Prostate gland (tissue), 2 donors: ENCODE results near the gene SPEF1. TPM values are rescaled to one million over a fixed set of nuclear protein-coding genes. Genes with fewer than 3 reads are reported as not detected.

Experiments
- DNase-seq: peaks from one replicate; pipeline ENCODE4 v3.0.0-alpha.2; 2019; ENCODE audit warnings: low spot score
- H3K27ac ChIP-seq, 2 donors: fragments of 200-600 bp; sonication (generic); 2 replicates each; pipeline ENCODE4 v1.5.1; 2017 to 2019
- H3K27me3 ChIP-seq: fragments of 200-600 bp; sonication (generic); replicated peaks from 2 replicates; pipeline ENCODE4 v1.5.1; 2019; ENCODE audit not compliant: insufficient read depth
- H3K36me3 ChIP-seq, 2 donors: fragments of 200-600 bp; sonication (generic); 1 replicate in 1 of 2; 2 replicates in 1 of 2; pipeline versions ENCODE4 v1.5.1 to v1.8.1; 2017 to 2019
- H3K4me1 ChIP-seq: fragments of 200-600 bp; sonication (generic); replicated peaks from 2 replicates; pipeline ENCODE4 v1.5.1; 2019
- H3K4me3 ChIP-seq, 2 donors: fragments of 200-600 bp; sonication (generic); 2 replicates each; pipeline ENCODE4 v1.5.1; 2017 to 2019
- H3K9me3 ChIP-seq: fragments of 200-600 bp; sonication (generic); 2 replicates; pipeline ENCODE4 v1.5.1; 2017
- POLR2A ChIP-seq: fragments of 450-650 bp; IDR thresholded peaks from one replicate; pipeline ENCODE4 v1.6.1; 2016; ENCODE audit warnings: antibody characterized with exemption, mild to moderate bottlenecking
- POLR2AphosphoS5 ChIP-seq: sonication (generic); formaldehyde crosslinking; IDR thresholded peaks from one replicate; pipeline ENCODE4 v1.6.1; 2017; ENCODE audit warnings: antibody characterized with exemption
- WGBS: methylation state at CpG from one replicate; pipeline ENCODE4 v1.1.5; 2018; 5-methylcytosine and 5-hydroxymethylcytosine counted together
- intact Hi-C: fragments of 100-400 bp; cut with DNase I; formaldehyde crosslinking; loops from one replicate; pipeline ENCODE4 v1.14.2; 2022
- total RNA-seq, 2 donors: library from RNA; depleted of rRNA; stranded (reverse); fragments of >200 nt; gene quantifications; one replicate each; pipeline ENCODE4 v1.1.0, GENCODE V29; 2016
- TF ChIP-seq, protein P1 (sequence below), 4 experiments: fragments of 200-600 bp in 2 of 4; fragments of 450-650 bp in 2 of 4; sonication (generic) in 2 of 4; IDR thresholded peaks; 1 replicate in 3 of 4; 2 replicates in 1 of 4; pipeline ENCODE4 v1.5.1; 2016 to 2019; ENCODE audit warnings: antibody characterized with exemption in 4 of 4, mild to moderate bottlenecking in 2 of 4, moderate library complexity in 2 of 4

SPEF1 gene
- total RNA-seq, 2 donors from 2014 or later: 1.6 TPM; not detected in 1

DNA sequence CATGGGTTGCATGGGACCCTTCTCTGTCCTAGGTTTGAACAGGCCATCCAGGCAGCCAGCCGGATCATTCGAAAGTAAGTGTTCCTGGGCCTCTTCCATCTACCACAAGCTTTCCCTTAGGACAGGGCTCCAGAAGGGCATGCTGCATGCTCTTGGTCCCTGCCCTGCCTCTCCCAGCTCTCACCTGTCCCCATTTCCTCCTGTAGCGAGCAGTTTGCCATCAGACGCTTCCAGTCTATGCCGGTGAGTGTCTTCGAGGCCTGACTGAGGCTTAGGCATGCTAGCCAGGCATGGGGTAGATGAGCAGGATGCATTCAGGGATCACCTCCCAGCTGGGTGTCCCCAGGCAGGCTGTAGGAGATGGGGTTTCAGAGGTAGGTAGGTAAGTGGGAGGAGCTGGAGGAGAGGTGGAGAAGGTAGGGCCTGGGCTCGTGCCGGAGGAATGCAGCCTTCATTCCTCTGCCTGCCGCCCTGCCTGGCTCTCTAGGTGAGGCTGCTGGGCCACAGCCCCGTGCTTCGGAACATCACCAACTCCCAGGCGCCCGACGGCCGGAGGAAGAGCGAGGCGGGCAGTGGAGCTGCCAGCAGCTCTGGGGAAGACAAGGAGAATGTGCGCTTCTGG, 19.1 kb upstream of the SPEF1 start:
- 83% methylated on average over 18 of the region's 18 CpGs for WGBS
- Histone ChIP-seq H3K36me3 (no peaks in the 10 kb centered on the region), H3K4me1 (no peaks in the 10 kb centered on the region), H3K4me3 (no peak overlapping the region), H3K9me3 (no peaks in the 10 kb centered on the region), H3K27me3 (no peaks in the 10 kb centered on the region), H3K27ac (no peak overlapping the region)
- TF ChIP-seq POLR2AphosphoS5 (no peak), POLR2A (no peak)
- TF ChIP-seq, protein P1, sequence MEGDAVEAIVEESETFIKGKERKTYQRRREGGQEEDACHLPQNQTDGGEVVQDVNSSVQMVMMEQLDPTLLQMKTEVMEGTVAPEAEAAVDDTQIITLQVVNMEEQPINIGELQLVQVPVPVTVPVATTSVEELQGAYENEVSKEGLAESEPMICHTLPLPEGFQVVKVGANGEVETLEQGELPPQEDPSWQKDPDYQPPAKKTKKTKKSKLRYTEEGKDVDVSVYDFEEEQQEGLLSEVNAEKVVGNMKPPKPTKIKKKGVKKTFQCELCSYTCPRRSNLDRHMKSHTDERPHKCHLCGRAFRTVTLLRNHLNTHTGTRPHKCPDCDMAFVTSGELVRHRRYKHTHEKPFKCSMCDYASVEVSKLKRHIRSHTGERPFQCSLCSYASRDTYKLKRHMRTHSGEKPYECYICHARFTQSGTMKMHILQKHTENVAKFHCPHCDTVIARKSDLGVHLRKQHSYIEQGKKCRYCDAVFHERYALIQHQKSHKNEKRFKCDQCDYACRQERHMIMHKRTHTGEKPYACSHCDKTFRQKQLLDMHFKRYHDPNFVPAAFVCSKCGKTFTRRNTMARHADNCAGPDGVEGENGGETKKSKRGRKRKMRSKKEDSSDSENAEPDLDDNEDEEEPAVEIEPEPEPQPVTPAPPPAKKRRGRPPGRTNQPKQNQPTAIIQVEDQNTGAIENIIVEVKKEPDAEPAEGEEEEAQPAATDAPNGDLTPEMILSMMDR (IDR thresholded peaks at IDR 0.05): no peak
- DNase-seq: no peak
- intact Hi-C loops: no loop called here

DNA sequence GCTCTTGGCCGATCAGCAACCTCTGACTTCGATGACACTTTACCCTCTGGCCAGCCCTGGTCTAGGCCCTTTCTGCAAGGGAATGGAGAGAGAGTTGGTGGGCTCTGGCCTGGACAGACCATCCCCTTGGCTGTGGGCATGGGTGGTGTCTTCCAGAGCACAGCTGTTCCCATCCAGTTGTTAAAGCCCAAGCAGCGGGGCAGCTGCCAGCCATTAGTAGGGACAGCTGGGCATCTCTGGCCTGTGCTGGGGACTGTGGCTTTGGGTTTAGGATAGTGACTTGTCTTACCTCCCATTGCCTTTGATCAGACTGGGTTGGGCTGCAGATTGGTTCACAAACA, 17.6 kb upstream of the SPEF1 start:
- 100% methylated on average over 3 of the region's 3 CpGs for WGBS
- no peak overlapping the region for H3K27ac ChIP-seq
- H3K4me3 ChIP-seq: no peak overlapping the region
- no peaks in the 10 kb centered on the region for H3K4me1 ChIP-seq
- H3K36me3 ChIP-seq: no peaks in the 10 kb centered on the region
- H3K9me3 ChIP-seq: no peaks in the 10 kb centered on the region
- intact Hi-C loops: no loop called here
- TF ChIP-seq, protein P1 (IDR thresholded peaks at IDR 0.05): no peak
- TF ChIP-seq POLR2A: no peak
- no peak for TF ChIP-seq POLR2AphosphoS5
- H3K27me3 ChIP-seq: no peaks in the 10 kb centered on the region
- DNase-seq: no peak

DNA sequence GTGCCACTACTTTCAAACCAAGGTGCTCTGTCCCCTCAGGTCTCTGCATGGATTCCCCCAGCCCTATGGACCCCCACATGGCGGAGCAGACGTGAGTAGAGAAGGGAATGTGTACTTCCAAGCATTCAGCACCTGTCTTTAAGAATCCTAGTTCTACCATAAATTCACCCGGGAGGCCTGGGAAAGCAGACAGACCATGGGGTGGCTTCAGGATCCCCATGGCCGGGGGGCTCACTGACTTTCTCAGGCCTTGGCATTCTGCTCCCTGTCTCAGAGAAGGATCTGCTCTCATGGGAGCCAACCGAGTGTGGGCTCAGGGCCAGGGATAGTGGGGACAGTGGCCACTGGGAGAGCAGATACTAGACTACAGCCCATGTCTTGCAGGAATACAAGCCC, 17.1 kb upstream of the SPEF1 start:
- H3K27ac ChIP-seq: no peak overlapping the region
- no peaks in the 10 kb centered on the region for H3K4me1 ChIP-seq
- H3K27me3 ChIP-seq: no peaks in the 10 kb centered on the region
- H3K4me3 ChIP-seq: no peak overlapping the region
- TF ChIP-seq POLR2AphosphoS5 (no peak), POLR2A (no peak)
- TF ChIP-seq, protein P1 (IDR thresholded peaks at IDR 0.05): no peak
- intact Hi-C loops: no loop called here
- no peaks in the 10 kb centered on the region for H3K36me3 ChIP-seq
- WGBS: 79% methylated on average over 5 of the region's 5 CpGs
- no peaks in the 10 kb centered on the region for H3K9me3 ChIP-seq
- DNase-seq: no peak

DNA sequence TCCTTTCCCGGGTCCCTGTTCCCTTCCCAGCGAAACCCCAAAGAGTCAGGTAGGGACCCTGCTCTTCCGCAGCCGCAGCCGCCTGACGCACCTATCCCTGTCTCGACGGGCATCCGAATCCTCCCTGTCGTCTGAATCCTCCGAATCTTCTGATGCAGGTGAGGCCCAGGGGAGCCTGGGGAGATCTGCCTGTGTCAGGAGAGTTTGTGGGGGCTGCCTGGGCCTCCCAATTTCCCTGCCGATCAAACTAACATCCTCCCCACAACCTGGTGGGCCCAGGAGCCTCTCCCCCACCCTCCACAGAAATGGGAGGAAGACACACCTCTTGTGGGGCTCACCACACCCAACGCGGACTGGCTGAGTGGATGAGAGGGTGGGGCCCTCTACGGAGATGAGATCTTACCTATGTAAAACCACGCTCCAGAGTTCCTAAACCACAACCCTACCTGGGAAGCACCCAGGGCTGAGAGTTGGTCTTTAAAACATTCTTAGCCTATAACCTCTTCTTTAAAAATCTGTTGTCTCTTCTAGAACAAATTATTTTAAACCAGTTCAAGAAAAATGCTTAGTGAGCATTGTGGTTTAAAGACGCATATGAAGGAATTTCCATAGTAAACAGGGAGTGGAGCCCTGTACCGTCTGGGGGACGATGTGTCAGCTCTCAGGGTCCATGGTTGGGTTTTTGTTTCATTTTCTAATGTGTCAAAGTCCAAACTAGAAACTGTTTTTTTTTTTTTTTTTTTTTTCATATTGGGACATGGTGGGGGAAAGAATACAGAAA, 16.5 kb upstream of the SPEF1 start:
- no peak for DNase-seq
- H3K4me1 ChIP-seq: no peaks in the 10 kb centered on the region
- no peaks in the 10 kb centered on the region for H3K27me3 ChIP-seq
- 74% methylated on average over 19 of the region's 19 CpGs for WGBS
- H3K27ac ChIP-seq: no peak overlapping the region
- no peaks in the 10 kb centered on the region for H3K9me3 ChIP-seq
- TF ChIP-seq, protein P1 (IDR thresholded peaks at IDR 0.05): no peak
- TF ChIP-seq POLR2A: no peak
- no peak for TF ChIP-seq POLR2AphosphoS5
- intact Hi-C loops: no loop called here
- H3K36me3 ChIP-seq: no peaks in the 10 kb centered on the region
- no peak overlapping the region for H3K4me3 ChIP-seq

DNA sequence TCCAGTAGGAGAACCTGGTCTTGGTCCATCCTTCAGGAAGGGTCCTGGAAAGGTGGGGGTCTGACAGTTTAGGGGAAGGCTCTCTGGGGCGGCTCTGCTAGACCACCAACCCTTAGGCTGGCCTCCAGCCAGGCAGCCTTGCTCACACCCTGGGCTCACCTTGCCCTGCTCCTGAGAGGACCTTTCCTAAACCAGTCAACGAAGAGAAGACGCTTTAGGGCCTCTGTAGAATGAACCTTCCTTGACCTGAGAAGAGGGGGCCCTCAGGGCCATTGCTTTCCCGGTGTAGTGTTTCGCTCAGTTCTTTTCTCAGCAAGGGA, 15.9 kb upstream of the SPEF1 start:
- TF ChIP-seq POLR2A (no peak), POLR2AphosphoS5 (no peak)
- TF ChIP-seq, protein P1 (IDR thresholded peaks at IDR 0.05): no peak
- H3K27ac ChIP-seq: no peak overlapping the region
- no peaks in the 10 kb centered on the region for H3K4me1 ChIP-seq
- no peaks in the 10 kb centered on the region for H3K27me3 ChIP-seq
- no peaks in the 10 kb centered on the region for H3K9me3 ChIP-seq
- no peaks in the 10 kb centered on the region for H3K36me3 ChIP-seq
- 80% methylated on average over 5 of the region's 5 CpGs for WGBS
- H3K4me3 ChIP-seq: no peak overlapping the region
- DNase-seq: no peak
- intact Hi-C loops: no loop called here
